HEK293 (cell line): ENCODE results near the gene ABCF2.

Experiments
- CTCF ChIP-seq: fragments of 450-650 bp; formaldehyde crosslinking; IDR thresholded peaks from 2 replicates; pipeline ENCODE4 v1.5.1; 2016; ENCODE audit warnings: missing biosample characterization, missing genetic modification characterization
- TCF7L2 ChIP-seq: IDR thresholded peaks from 2 replicates; pipeline ENCODE4 v1.6.1; 2011; ENCODE audit warnings: low read depth, mild to moderate bottlenecking, inconsistent platforms, low read length, moderate library complexity, borderline replicate concordance
- YY1 ChIP-seq: fragments of 450-650 bp; formaldehyde crosslinking; IDR thresholded peaks from 2 replicates; pipeline ENCODE4 v1.5.1; 2018; ENCODE audit warnings: missing biosample characterization, missing genetic modification characterization
- ZBTB11 ChIP-seq: fragments of 450-650 bp; formaldehyde crosslinking; conservative IDR thresholded peaks from 2 replicates; pipeline ENCODE4 v1.5.1; 2016; ENCODE audit warnings: low read depth, missing biosample characterization, missing genetic modification characterization
- ZNF24 ChIP-seq: fragments of 450-650 bp; formaldehyde crosslinking; IDR thresholded peaks from 2 replicates; pipeline ENCODE4 v1.5.1; 2016; ENCODE audit warnings: missing biosample characterization, missing genetic modification characterization
- ZNF335 ChIP-seq: fragments of 450-650 bp; formaldehyde crosslinking; conservative IDR thresholded peaks from 2 replicates; pipeline ENCODE4 v1.5.1; 2016; ENCODE audit warnings: missing biosample characterization, missing genetic modification characterization
- ZNF501 ChIP-seq: fragments of 450-650 bp; formaldehyde crosslinking; IDR thresholded peaks from 2 replicates; pipeline ENCODE4 v1.5.1; 2016; ENCODE audit warnings: missing biosample characterization, missing genetic modification characterization
- ZNF518A ChIP-seq: fragments of 450-650 bp; formaldehyde crosslinking; conservative IDR thresholded peaks from 2 replicates; pipeline ENCODE4 v1.5.1; 2016; ENCODE audit warnings: low read depth, missing biosample characterization, missing genetic modification characterization
- ZNF530 ChIP-seq: fragments of 450-650 bp; formaldehyde crosslinking; IDR thresholded peaks from 2 replicates; pipeline ENCODE4 v1.5.1; 2016; ENCODE audit warnings: low read depth, missing biosample characterization, missing genetic modification characterization
- ZNF707 ChIP-seq: fragments of 450-650 bp; formaldehyde crosslinking; IDR thresholded peaks from 2 replicates; pipeline ENCODE4 v1.5.1; 2016; ENCODE audit warnings: missing biosample characterization, missing genetic modification characterization
- ZNF768 ChIP-seq: fragments of 450-650 bp; formaldehyde crosslinking; IDR thresholded peaks from 2 replicates; pipeline ENCODE4 v1.5.1; 2018; ENCODE audit warnings: missing biosample characterization, mild to moderate bottlenecking, missing genetic modification characterization
- TF ChIP-seq, protein P1 (sequence below): fragments of 450-650 bp; formaldehyde crosslinking; IDR thresholded peaks from 2 replicates; pipeline ENCODE4 v1.5.1; 2016; ENCODE audit warnings: missing biosample characterization, missing genetic modification characterization

DNA sequence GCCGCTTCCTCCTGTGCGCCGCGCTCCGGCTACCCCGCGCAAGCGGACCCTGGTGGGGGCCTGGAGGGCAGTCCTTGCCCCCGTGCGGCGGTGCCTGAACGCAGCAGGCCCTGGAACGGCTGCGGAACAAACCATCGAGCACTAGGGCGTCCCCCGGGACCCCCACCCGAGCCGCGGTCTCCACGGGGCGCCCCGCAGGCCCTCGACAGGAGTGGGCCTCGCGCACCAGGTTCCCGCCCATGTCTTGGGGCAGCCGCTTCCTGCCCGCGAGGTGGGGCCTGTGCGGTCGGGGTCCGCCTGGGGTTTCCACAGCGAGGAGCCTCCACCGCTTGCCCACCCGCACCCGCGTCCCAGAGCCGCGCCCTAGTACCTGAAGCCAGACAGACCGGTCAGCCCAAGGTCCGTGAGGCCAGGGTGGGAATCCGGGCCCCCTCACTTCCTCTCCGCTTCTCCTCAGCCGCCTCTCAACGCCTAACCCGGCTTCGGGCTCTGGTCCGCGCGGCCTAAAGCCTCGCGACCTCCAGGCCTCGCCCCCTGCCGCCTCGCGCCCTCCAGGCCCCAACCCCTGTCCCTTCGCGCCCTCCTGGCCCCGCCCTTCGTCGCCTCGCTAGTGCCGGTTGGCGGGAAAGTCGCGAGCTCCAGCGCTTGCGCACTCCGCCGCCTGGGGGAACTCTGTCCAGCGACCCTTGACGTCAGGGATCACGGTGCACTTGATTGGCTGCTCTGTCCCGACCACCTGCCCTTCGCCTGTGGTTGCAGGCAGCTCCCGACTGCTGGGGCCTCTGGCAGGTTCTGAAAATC, 52.6 kb downstream of the ABCF2 start:
- TF ChIP-seq CTCF (tag by site-specific recombination), result no peak
- TF ChIP-seq ZNF24 (tag by site-specific recombination), result no peak
- TF ChIP-seq ZNF768, result no peak
- TF ChIP-seq TCF7L2, result no peak
- no peak for TF ChIP-seq ZNF707 (tag by site-specific recombination)
- TF ChIP-seq ZBTB11 (tag by site-specific recombination), result no peak
- TF ChIP-seq YY1, result no peak
- TF ChIP-seq, protein P1, sequence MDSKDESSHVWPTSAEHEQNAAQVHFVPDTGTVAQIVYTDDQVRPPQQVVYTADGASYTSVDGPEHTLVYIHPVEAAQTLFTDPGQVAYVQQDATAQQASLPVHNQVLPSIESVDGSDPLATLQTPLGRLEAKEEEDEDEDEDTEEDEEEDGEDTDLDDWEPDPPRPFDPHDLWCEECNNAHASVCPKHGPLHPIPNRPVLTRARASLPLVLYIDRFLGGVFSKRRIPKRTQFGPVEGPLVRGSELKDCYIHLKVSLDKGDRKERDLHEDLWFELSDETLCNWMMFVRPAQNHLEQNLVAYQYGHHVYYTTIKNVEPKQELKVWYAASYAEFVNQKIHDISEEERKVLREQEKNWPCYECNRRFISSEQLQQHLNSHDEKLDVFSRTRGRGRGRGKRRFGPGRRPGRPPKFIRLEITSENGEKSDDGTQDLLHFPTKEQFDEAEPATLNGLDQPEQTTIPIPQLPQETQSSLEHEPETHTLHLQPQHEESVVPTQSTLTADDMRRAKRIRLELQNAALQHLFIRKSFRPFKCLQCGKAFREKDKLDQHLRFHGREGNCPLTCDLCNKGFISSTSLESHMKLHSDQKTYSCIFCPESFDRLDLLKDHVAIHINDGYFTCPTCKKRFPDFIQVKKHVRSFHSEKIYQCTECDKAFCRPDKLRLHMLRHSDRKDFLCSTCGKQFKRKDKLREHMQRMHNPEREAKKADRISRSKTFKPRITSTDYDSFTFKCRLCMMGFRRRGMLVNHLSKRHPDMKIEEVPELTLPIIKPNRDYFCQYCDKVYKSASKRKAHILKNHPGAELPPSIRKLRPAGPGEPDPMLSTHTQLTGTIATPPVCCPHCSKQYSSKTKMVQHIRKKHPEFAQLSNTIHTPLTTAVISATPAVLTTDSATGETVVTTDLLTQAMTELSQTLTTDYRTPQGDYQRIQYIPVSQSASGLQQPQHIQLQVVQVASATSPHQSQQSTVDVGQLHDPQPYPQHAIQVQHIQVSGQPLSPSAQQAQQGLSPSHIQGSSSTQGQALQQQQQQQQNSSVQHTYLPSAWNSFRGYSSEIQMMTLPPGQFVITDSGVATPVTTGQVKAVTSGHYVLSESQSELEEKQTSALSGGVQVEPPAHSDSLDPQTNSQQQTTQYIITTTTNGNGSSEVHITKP, result no peak
- TF ChIP-seq ZNF501 (tag by site-specific recombination), result no peak
- no peak for TF ChIP-seq ZNF335 (tag by site-specific recombination)
- no peak for TF ChIP-seq ZNF530
- TF ChIP-seq ZNF518A, result no peak
